A172 (cell line): Measurements from ENCODE around the gene CCM2. TPM values are rescaled to one million over a fixed set of nuclear protein-coding genes. Genes with fewer than 3 reads are reported as not detected.
"Not testable (repeated sequence)": the region's sequence is repeated elsewhere in the genome, so short reads cannot be mapped to it uniquely, and the experiment has no call there.

Source experiments
- DNase-seq: peaks from one replicate; pipeline ENCODE4 v3.0.0-alpha.2; 2015; ENCODE audit warnings: low spot score
- total RNA-seq: library from RNA; depleted of rRNA; stranded (reverse); fragments of >200 nt; shearing (Covaris generic); gene quantifications from 2 replicates; pipeline ENCODE4 v1.2.3, GENCODE V29; 2014

The CCM2 gene
- total RNA-seq, 1 experiment from 2014 or later: 70.8 TPM

- no peak for DNase-seq
These were observed 18.8 kb upstream of the CCM2 start for GRCh38 chr7:44981035-44981706.

GRCh38 chr7:44982535-44982923 is 17.5 kb upstream of the CCM2 start:
- DNase-seq: no peak

- DNase-seq: no peak
These were observed 17.0 kb upstream of the CCM2 start for GRCh38 chr7:44982970-44983369.

- no peak for DNase-seq
These were observed 16.1 kb upstream of the CCM2 start for GRCh38 chr7:44983742-44984477.

- no peak for DNase-seq
These were observed 15.6 kb upstream of the CCM2 start for GRCh38 chr7:44984478-44984758.

GRCh38 chr7:44985033-44985695 is 14.8 kb upstream of the CCM2 start:
- no peak for DNase-seq

GRCh38 chr7:44985900-44986217 is 14.1 kb upstream of the CCM2 start:
- no peak for DNase-seq

GRCh38 chr7:44986218-44987053 is 13.6 kb upstream of the CCM2 start:
- DNase-seq: peak; percentile 89

GRCh38 chr7:44987457-44987856 is 12.5 kb upstream of the CCM2 start:
- DNase-seq: no peak

- no peak for DNase-seq
These were observed 12.0 kb upstream of the CCM2 start for GRCh38 chr7:44987996-44988395.

GRCh38 chr7:44988701-44989100 is 11.3 kb upstream of the CCM2 start:
- no peak for DNase-seq

GRCh38 chr7:44989132-44989531 is 10.9 kb upstream of the CCM2 start:
- DNase-seq: no peak

GRCh38 chr7:44990109-44991023 is 9.6 kb upstream of the CCM2 start:
- peak; percentile 95 for DNase-seq

GRCh38 chr7:44992004-44992795 is 7.8 kb upstream of the CCM2 start:
- DNase-seq: not testable (repeated sequence)

GRCh38 chr7:44994877-44995554 is 5.0 kb upstream of the CCM2 start:
- DNase-seq: no peak

GRCh38 chr7:44995555-44996493 is 4.2 kb upstream of the CCM2 start:
- DNase-seq: no peak

GRCh38 chr7:44998153-44998871 is 1.7 kb upstream of the CCM2 start:
- no peak for DNase-seq
